ENCODE measurements around the gene EGLN1. TPM values are rescaled to one million over a fixed set of nuclear protein-coding genes. Genes with fewer than 3 reads are reported as not detected.

EGLN1 gene
- total RNA-seq, 1 experiment from 2014 or later, result 26.7 TPM

DNA sequence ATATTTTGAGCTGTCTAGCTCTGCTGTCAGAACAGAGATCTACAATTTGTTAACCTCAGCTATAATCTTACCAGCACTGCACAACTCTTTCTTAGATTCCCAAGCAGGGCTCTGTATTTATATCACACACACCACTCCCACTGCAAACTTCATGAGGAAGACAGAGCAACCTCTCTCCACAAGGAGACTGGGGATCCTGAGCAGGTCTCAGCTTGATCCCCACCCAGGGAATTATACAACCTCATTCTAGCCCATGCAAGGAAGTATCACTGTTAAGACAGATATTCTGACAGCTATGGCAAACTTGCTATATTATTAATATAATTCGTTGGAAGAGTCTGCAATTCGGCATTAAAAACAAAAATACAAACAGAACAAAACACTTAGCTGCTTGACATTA lies 40.4 kb downstream of the EGLN1 start:
- no TSS peak for BruUV-seq (replicated peaks)
- H3K4me3 Mint-ChIP-seq (ENCODE audit: unreplicated experiment), result no peak overlapping the region
- Histone ChIP-seq H3K9me3 (no peaks in the 10 kb centered on the region), H3K4me3 (ENCODE audit: low read depth, low read length) (no peak overlapping the region), H3K4me1 (peaks cover 19% of the 10 kb centered on the region), H3K36me3 (ENCODE audit: control insufficient read depth, insufficient read depth, low read length) (no peaks in the 10 kb centered on the region), H3K27me3 (replicated peaks; ENCODE audit: control insufficient read depth, insufficient read depth, low read length) (no peaks in the 10 kb centered on the region)
- intact Hi-C loops (cut with micrococcal nuclease; ENCODE audit: unreplicated experiment), result no loop called here
- DNase-seq, result no peak
- H3K27me3 Mint-ChIP-seq (ENCODE audit: insufficient read depth, unreplicated experiment), result no peaks in the 10 kb centered on the region
- H3K4me1 Mint-ChIP-seq (ENCODE audit: low read depth, unreplicated experiment), result no peaks in the 10 kb centered on the region
- H3K27ac Mint-ChIP-seq (ENCODE audit: unreplicated experiment), result no peak overlapping the region
- H3K9me3 Mint-ChIP-seq (ENCODE audit: unreplicated experiment), result no peaks in the 10 kb centered on the region
- CTCF ChIA-PET, result no interaction called here
- TF ChIP-seq, protein P1, sequence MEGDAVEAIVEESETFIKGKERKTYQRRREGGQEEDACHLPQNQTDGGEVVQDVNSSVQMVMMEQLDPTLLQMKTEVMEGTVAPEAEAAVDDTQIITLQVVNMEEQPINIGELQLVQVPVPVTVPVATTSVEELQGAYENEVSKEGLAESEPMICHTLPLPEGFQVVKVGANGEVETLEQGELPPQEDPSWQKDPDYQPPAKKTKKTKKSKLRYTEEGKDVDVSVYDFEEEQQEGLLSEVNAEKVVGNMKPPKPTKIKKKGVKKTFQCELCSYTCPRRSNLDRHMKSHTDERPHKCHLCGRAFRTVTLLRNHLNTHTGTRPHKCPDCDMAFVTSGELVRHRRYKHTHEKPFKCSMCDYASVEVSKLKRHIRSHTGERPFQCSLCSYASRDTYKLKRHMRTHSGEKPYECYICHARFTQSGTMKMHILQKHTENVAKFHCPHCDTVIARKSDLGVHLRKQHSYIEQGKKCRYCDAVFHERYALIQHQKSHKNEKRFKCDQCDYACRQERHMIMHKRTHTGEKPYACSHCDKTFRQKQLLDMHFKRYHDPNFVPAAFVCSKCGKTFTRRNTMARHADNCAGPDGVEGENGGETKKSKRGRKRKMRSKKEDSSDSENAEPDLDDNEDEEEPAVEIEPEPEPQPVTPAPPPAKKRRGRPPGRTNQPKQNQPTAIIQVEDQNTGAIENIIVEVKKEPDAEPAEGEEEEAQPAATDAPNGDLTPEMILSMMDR (IDR thresholded peaks at IDR 0.05; ENCODE audit: insufficient read depth in 1 of 2, low read depth in 1 of 2, low read length in 1 of 2, severe bottlenecking in 1 of 2, unreplicated experiment in 1 of 2), result no peak
- POLR2A ChIA-PET, result no interaction called here
- H3K36me3 Mint-ChIP-seq (ENCODE audit: insufficient read depth, unreplicated experiment), result no peaks in the 10 kb centered on the region

DNA sequence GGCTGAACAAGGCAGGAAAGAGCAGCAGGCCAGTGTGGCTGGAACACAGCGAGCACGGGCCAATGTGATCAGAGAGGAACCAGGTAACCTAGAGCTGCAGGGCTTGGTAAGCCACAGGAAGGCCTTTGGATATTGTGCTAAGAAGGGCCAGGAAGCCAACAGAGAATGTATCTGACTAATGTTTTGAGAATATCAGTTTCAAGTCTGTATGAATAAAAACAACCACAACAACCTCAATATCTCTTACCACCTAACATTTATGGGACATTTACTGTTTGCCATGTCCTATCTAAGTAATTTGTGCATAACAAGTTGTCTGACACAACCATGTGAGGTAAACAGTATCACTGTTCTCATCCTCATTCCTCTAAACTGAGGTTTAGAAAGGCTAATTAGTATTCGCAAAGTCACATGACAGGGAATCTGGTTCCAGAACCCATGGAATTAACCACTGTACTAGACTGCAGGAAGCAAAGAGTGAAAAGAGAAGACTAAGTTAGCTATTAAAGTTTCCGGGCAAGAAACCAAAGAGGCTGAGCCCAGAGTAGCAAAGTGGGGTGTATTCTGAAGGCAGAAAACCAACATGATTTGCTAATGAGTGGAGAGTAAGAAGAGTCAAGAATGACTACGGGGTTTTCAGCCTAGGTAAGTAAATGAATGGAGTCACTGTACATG lies 45.1 kb downstream of the EGLN1 start:
- no TSS peak for BruUV-seq (replicated peaks)
- no peak overlapping the region for H3K27ac Mint-ChIP-seq (ENCODE audit: unreplicated experiment)

DNA sequence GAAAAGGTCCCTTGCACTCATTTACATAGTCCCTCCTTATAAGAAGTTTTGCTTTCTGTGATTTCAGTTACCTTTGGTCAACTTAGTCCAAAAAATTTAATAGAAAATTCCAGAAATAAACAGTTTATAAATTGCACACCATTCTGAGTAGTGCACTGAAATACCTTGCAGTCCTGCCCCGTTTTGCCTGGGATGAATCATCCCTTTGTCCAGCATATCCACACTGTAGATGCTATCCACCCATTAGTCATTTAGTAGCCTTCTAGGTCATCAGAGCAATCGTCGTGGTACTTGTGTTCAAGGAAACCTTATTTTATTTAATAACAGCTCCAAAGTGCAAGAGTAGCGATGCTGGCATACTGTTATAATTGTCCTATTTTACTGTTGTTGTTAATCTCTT lies 46.0 kb downstream of the EGLN1 start:
- Mint-ChIP-seq H3K27me3 (ENCODE audit: insufficient read depth, unreplicated experiment) (no peaks in the 10 kb centered on the region), H3K36me3 (ENCODE audit: insufficient read depth, unreplicated experiment) (peaks cover 5% of the 10 kb centered on the region), H3K4me1 (ENCODE audit: low read depth, unreplicated experiment) (no peaks in the 10 kb centered on the region), H3K27ac (ENCODE audit: unreplicated experiment) (no peak overlapping the region), H3K4me3 (ENCODE audit: unreplicated experiment) (no peak overlapping the region), H3K9me3 (ENCODE audit: unreplicated experiment) (no peaks in the 10 kb centered on the region)
- BruUV-seq (replicated peaks), result no TSS peak
- no peak for DNase-seq
- ChIA-PET CTCF (no interaction called here), POLR2A (no interaction called here)
- Histone ChIP-seq H3K27me3 (replicated peaks; ENCODE audit: control insufficient read depth, insufficient read depth, low read length) (no peaks in the 10 kb centered on the region), H3K4me1 (no peaks in the 10 kb centered on the region), H3K36me3 (ENCODE audit: control insufficient read depth, insufficient read depth, low read length) (no peaks in the 10 kb centered on the region), H3K4me3 (ENCODE audit: low read depth, low read length) (no peak overlapping the region), H3K9me3 (no peaks in the 10 kb centered on the region)
- intact Hi-C loops (cut with micrococcal nuclease; ENCODE audit: unreplicated experiment), result no loop called here
- TF ChIP-seq, protein P1 (IDR thresholded peaks at IDR 0.05; ENCODE audit: insufficient read depth in 1 of 2, low read depth in 1 of 2, low read length in 1 of 2, severe bottlenecking in 1 of 2, unreplicated experiment in 1 of 2), result no peak

More for the DNA sequence above, 45.1 kb downstream of the EGLN1 start:
- Histone ChIP-seq H3K27me3 (replicated peaks; ENCODE audit: control insufficient read depth, insufficient read depth, low read length) (no peaks in the 10 kb centered on the region), H3K36me3 (ENCODE audit: control insufficient read depth, insufficient read depth, low read length) (no peaks in the 10 kb centered on the region), H3K4me3 (ENCODE audit: low read depth, low read length) (no peak overlapping the region), H3K4me1 (no peaks in the 10 kb centered on the region), H3K9me3 (no peaks in the 10 kb centered on the region)
- Mint-ChIP-seq H3K4me3 (ENCODE audit: unreplicated experiment) (no peak overlapping the region), H3K27me3 (ENCODE audit: insufficient read depth, unreplicated experiment) (no peaks in the 10 kb centered on the region), H3K9me3 (ENCODE audit: unreplicated experiment) (no peaks in the 10 kb centered on the region), H3K4me1 (ENCODE audit: low read depth, unreplicated experiment) (no peaks in the 10 kb centered on the region), H3K36me3 (ENCODE audit: insufficient read depth, unreplicated experiment) (peaks cover 5% of the 10 kb centered on the region)
- intact Hi-C loops (cut with micrococcal nuclease; ENCODE audit: unreplicated experiment), result no loop called here
- CTCF ChIA-PET, result no interaction called here
- POLR2A ChIA-PET, result no interaction called here
- TF ChIP-seq, protein P1 (IDR thresholded peaks at IDR 0.05; ENCODE audit: insufficient read depth in 1 of 2, low read depth in 1 of 2, low read length in 1 of 2, severe bottlenecking in 1 of 2, unreplicated experiment in 1 of 2), result no peak
- no peak for DNase-seq

All from Caco-2 (cell line).